NCI-H1092 (cell line): ENCODE results near the gene PRKAR1B.

Experiments
- DNase-seq: peaks from one replicate; lab custom pipeline; 2025; lab: John Stamatoyannopoulos, UW

PRKAR1B gene

GRCh38 chr7:538764-539685, 188.1 kb downstream of the PRKAR1B start:
- DNase-seq, result no peak

- DNase-seq, result no peak
These were observed 189.0 kb downstream of the PRKAR1B start for GRCh38 chr7:537911-538634.

- no peak for DNase-seq
These were observed 190.8 kb downstream of the PRKAR1B start for GRCh38 chr7:536231-536630.

- no peak for DNase-seq
These were observed 192.1 kb downstream of the PRKAR1B start for GRCh38 chr7:534959-535358.

DNA sequence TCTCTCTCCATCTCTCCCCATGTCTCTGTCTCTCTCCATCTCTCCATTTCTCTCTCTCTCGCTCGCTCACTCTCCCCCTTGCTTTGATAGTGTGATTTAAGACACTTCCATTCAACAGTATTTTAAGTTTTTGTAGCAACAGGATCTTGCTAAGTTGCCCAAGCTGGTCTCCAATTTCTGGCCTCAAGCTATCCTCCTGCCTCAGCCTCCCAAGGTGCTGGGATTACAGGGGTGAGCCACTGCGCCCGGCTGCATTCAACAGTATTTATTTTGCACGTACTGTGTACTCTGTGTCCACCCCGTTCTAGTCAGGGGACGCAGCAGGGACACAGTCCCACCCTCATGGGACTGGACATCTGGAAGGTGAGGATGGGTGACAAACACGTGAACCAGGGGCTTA, 193.0 kb downstream of the PRKAR1B start:
- no peak for DNase-seq

GRCh38 chr7:533266-533665, 193.8 kb downstream of the PRKAR1B start:
- no peak for DNase-seq

- no peak for DNase-seq
These were observed 194.5 kb downstream of the PRKAR1B start for GRCh38 chr7:532379-533143.

- no peak for DNase-seq
These were observed 195.3 kb downstream of the PRKAR1B start for GRCh38 chr7:531777-532176.

- DNase-seq, result no peak
These were observed 198.6 kb downstream of the PRKAR1B start for GRCh38 chr7:528451-528850.

DNA sequence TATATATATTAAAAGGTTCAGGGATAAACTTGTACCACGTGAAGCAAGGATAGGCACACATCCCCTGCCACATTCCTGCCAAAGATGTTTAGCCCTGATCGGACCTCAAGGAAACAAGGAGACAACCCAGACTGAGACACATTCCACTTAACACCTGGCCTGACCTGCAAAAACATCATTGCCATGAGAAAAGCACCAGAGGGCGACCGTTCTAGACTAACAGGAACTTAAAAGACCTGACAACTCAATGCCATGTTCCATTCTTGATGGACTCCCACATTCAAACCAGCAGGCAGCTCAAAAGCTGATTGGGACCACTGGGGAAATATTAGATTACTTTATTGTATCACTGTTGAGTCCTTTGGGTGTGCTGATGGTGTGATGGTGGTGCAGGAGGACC, 199.4 kb downstream of the PRKAR1B start:
- no peak for DNase-seq

DNA sequence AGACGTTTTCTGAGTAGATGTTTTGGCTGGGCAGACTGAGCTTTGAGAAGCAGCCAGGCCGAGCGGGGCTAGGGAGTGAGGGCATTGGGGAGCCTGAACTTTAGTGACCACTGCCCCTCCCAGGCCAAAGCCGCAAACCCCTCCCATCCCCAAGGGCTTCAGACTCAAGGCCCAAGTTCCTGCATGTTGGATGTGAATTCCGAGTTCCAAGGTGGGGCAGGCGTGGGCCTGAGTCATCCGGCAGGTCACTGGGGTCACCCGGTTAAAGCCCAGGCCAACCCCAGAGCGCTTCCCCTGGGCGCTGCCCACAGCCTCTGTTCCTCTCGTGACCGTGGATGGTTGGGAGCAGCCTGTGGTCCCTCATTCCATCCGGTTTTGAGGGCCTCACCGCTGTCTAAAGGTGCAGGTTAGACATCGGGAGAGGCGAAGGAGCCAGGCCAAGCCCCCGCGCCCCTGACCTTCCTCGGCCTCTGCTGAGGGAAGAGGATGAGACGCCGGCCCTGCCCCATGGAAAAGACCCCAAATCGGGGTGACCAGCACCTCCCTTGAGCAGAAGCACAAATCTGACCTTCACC, 200.5 kb downstream of the PRKAR1B start:
- no peak for DNase-seq

DNA sequence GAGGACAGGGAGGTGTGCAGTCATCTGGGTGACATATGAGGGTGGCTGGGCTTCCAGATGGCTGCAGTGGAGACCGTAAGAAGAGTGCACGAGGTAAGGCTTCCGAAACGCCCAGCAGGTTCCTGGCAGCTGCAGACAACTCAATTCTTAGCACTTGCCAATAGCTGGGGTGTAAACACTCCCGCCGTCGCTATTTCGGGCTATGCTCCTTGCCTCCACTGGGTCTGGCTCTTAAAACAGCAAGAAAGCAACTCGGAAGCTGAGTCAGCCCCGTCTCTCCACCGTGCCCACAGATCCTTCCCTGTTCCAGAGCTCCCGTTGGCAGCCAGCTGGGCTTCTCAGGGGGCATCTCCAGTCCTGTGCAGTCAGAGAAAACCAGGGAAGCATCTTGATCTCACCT, 201.3 kb downstream of the PRKAR1B start:
- no peak for DNase-seq

DNA sequence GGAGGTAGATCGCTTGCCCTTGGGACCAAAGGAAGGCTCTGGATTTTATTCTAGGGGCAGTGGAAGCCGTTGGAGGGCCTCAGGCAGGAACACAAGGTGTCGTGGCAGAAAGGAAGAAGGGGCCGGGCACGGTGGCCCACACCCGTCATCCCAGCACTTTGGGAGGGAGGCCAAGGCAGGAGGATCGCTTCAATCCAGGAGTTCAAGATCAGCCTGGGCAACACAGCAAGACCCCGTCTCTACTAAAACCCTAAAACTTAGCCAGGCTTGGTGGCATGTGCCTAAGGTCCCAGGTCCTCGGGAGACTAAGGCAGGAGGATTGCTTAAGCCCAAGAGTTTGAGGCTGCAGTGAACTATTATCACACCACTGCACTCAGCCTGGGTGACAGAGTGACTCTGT, 202.3 kb downstream of the PRKAR1B start:
- DNase-seq, result no peak

DNA sequence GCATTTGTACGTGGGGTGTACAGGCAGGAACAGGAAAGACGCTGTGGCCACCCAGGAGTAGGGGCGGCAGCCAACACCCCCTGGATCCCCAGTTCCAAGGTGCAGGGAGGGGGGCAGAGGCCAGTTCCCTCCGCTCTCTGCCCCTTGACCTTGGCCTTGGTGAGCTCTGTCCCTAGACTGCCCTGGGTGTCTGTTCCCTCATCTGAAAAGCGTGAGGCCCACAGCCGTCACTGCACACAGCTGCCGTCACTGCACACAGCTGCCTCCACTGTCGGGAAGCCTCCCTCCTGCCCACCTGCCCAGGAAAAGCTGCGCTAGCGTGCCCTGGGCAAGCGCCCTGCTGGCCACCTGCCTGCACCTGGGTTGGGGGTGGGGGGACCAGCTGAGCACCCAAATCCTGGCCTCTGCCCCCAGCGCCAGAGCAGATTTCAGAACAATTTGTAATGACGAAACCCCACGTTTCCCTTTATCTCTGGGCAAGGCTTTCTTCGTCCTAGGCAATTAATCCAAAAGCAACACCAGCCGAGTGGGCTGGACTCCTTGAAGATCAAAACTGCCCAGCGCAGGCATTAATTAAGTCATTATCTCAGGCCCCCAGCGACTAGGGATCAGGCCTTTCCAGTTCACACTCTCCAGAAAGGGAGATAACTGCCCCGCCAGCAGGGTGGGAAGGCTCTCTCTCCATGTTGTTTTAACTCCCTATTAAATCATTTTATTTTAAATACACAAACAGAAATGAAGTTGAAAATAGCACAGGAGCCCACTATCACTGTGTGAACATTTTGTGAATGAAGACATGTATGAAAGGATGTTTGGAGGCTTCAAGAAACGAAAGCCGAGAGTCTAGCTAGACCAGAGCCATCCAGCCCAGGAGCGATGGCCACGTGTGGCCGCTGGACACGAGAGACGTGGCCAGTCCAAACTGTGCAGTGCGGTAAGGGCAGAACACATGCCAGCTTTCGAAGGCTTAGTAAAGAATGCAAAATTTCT, 203.4 kb downstream of the PRKAR1B start:
- DNase-seq, result no peak

DNA sequence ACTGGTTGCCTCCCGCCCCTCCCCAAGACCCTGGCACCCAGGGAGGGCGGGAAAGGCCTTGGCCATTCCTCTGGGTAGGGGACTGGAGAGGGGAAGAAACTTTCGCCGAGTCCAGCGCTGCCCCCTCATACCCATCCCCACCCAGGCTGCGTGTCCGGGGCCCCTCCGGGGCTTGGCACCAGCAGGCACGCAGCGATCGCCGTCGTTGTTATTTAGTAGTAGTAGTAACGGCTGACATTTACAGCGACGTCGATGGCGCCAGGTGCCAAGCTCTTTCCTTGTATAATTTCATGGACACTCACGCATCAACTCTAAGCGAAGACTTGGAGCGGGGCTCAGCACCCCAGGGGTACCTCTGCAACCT, 204.1 kb downstream of the PRKAR1B start:
- no peak for DNase-seq

DNA sequence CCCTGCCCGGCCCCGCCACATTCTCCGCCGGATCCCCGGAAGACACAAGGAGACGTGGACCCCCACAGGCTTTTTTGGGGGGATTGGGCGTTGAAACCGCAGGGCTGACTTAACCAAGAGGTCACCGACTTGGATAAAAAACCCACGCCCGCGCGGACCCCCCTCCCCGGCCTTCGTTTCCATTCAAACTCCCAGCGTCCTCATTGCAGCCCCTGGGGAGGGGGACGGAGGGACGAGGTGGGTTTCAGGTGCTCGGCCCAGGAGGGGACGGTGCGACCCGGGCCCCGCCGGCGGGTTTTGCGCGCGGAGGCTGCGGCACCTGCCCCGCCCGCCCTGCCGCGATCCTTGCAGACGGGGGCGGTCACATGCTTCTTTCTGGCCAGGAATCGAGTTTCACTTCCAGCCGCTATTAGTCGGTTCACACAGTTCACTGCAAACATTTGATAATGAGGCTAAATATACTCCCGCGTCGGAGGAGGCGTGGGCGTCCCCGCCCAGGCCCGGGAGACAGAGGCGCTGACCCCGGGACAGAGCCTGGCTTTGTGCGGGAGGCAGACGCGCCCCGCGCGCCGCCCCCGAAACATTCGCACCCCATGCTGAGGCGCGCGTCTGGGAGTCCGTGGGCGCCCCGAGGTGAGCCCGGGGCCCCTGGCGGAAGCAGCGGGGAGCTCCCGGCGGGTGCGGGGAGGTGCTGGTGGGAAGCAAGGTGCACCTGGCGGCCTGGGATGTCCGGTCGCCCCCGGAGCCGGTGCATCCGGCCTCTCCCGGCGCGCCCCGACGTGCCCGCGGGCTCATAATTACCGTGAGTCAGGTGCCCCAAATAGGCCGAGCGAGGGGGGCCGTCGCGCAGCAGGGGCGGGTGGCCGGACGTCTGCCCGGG, 204.8 kb downstream of the PRKAR1B start:
- no peak for DNase-seq

DNA sequence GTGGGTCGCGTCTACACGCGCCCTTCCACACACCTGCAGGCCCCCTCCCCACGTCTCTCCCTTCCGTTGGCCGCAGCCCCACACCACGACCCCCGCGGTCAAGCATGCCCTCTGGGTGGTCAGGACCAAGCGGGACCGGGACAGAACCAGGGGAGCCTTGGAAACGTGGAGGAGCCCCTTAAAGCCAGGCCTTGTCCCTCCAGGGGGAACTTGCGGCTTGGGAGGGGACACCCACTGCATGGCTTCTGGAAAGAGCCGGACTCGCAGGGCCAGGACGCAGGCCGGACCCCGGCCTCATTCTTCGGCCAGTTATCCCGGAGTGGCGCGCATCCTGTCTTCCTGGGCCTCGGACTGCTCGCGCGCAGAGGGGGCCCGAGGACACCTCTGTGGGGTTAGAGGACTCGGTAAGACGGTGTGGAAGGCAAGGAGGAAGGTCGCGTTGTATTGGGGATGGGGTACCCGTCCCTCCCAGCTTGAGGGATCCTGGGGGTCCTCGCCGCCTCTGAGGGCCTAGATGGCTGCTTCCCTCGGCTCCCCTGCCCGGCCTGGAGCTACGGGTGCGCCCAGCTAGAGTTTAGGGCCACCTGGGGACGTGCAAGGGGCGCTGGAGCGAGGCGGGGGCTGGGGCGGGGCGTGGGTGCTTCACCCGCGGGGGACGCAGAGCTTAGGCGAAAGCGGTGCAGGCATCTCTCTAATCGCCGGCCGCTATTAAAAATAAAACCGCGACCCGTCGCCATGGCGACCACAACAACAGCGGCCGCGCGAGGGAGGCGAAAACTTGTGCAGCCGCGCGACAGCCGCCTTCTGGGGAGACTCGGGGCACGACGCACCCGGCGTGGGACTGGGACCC, 205.6 kb downstream of the PRKAR1B start:
- no peak for DNase-seq

GRCh38 chr7:520503-521161, 206.4 kb downstream of the PRKAR1B start:
- DNase-seq, result no peak
